IPS-15b (cell line): ENCODE results near the gene CERCAM.
"Not testable (repeated sequence)": the region's sequence is repeated elsewhere in the genome, so short reads cannot be mapped to it uniquely, and the experiment has no call there.

ENCODE experiments used
- H3K27me3 ChIP-seq: one replicate; pipeline ENCODE4 v1.6.1; 2013; ENCODE audit warnings: low read length; ENCODE audit not compliant: control insufficient read depth, insufficient read depth
- H3K36me3 ChIP-seq: one replicate; pipeline ENCODE4 v1.6.1; 2013; ENCODE audit warnings: low read length; ENCODE audit not compliant: control insufficient read depth, insufficient read depth
- H3K4me1 ChIP-seq: one replicate; pipeline ENCODE4 v1.6.1; 2013; ENCODE audit warnings: mild to moderate bottlenecking, low read length; ENCODE audit not compliant: control insufficient read depth, insufficient read depth
- H3K4me3 ChIP-seq: one replicate; pipeline ENCODE4 v1.5.1; 2013; ENCODE audit warnings: low read depth, low read length
- H3K9ac ChIP-seq: one replicate; pipeline ENCODE4 v1.6.1; 2013; ENCODE audit warnings: low read depth, mild to moderate bottlenecking, low read length
- H3K9me3 ChIP-seq: one replicate; pipeline ENCODE4 v1.6.1; 2013; ENCODE audit warnings: mild to moderate bottlenecking, low read length; ENCODE audit not compliant: control insufficient read depth, insufficient read depth

CERCAM gene

GRCh38 chr9:128442150-128442549 is 21.5 kb downstream of the CERCAM start:
- Histone ChIP-seq H3K9me3 (no peaks in the 10 kb centered on the region), H3K36me3 (no peaks in the 10 kb centered on the region), H3K4me1 (no peaks in the 10 kb centered on the region), H3K4me3 (no peak overlapping the region), H3K27me3 (peaks cover 2% of the 10 kb centered on the region), H3K9ac (no peak overlapping the region)

- not testable (repeated sequence) for H3K9ac ChIP-seq, H3K27me3 ChIP-seq, H3K4me3 ChIP-seq
Measured at GRCh38 chr9:128446505-128446904, 25.8 kb downstream of the CERCAM start.

GRCh38 chr9:128448746-128449145 is 28.1 kb downstream of the CERCAM start:
- Histone ChIP-seq H3K36me3 (no peaks in the 10 kb centered on the region), H3K9ac (no peak overlapping the region), H3K27me3 (peaks cover 6% of the 10 kb centered on the region), H3K4me3 (no peak overlapping the region), H3K4me1 (no peaks in the 10 kb centered on the region), H3K9me3 (no peaks in the 10 kb centered on the region)

More at GRCh38 chr9:128446505-128446904, 25.8 kb downstream of the CERCAM start:
- not testable (repeated sequence) for H3K9me3 ChIP-seq, H3K36me3 ChIP-seq, H3K4me1 ChIP-seq

GRCh38 chr9:128454991-128455390 is 34.3 kb downstream of the CERCAM start:
- peaks cover 30% of the 10 kb centered on the region for H3K27me3 ChIP-seq
- H3K4me1 ChIP-seq: no peaks in the 10 kb centered on the region
- no peak overlapping the region for H3K4me3 ChIP-seq

GRCh38 chr9:128455849-128456612 is 35.4 kb downstream of the CERCAM start, which contains the start of gene ODF2:
Gene ODF2 (plus strand): TSS chr9:128456006. CDS start chr9:128456092, 86 bp downstream.
- H3K4me3 ChIP-seq: peak within 1 kb of the TSS; percentile 69
- H3K4me1 ChIP-seq: no peaks in the 10 kb centered on the region
- H3K9ac ChIP-seq: no peak within 1 kb of the TSS
- H3K36me3 ChIP-seq: no peaks in the 10 kb centered on the region
- no peaks in the 10 kb centered on the region for H3K9me3 ChIP-seq
- peaks cover 40% of the 10 kb centered on the region for H3K27me3 ChIP-seq

More at GRCh38 chr9:128454991-128455390, 34.3 kb downstream of the CERCAM start:
- Histone ChIP-seq H3K9me3 (no peaks in the 10 kb centered on the region), H3K9ac (no peak overlapping the region), H3K36me3 (no peaks in the 10 kb centered on the region)

- H3K9ac ChIP-seq: no peak overlapping the region
Measured at GRCh38 chr9:128456613-128457061, 36.0 kb downstream of the CERCAM start.

GRCh38 chr9:128457207-128457606 is 36.5 kb downstream of the CERCAM start:
- peak overlapping the region; percentile 69 for H3K4me3 ChIP-seq
- H3K27me3 ChIP-seq: peaks cover 42% of the 10 kb centered on the region
- no peak overlapping the region for H3K9ac ChIP-seq

More at GRCh38 chr9:128456613-128457061, 36.0 kb downstream of the CERCAM start:
- Histone ChIP-seq H3K4me3 (peak overlapping the region; percentile 69), H3K4me1 (no peaks in the 10 kb centered on the region), H3K36me3 (no peaks in the 10 kb centered on the region), H3K9me3 (no peaks in the 10 kb centered on the region), H3K27me3 (peaks cover 42% of the 10 kb centered on the region)

GRCh38 chr9:128459011-128459410 is 38.4 kb downstream of the CERCAM start:
- Histone ChIP-seq H3K4me3 (no peak overlapping the region), H3K4me1 (no peaks in the 10 kb centered on the region), H3K27me3 (peaks cover 41% of the 10 kb centered on the region), H3K36me3 (no peaks in the 10 kb centered on the region), H3K9me3 (no peaks in the 10 kb centered on the region), H3K9ac (no peak overlapping the region)

More at GRCh38 chr9:128457207-128457606, 36.5 kb downstream of the CERCAM start:
- Histone ChIP-seq H3K4me1 (no peaks in the 10 kb centered on the region), H3K36me3 (no peaks in the 10 kb centered on the region), H3K9me3 (no peaks in the 10 kb centered on the region)

GRCh38 chr9:128469070-128469469 is 48.4 kb downstream of the CERCAM start:
- Histone ChIP-seq H3K36me3 (peaks cover 5% of the 10 kb centered on the region), H3K9me3 (no peaks in the 10 kb centered on the region), H3K9ac (no peak overlapping the region), H3K27me3 (no peaks in the 10 kb centered on the region), H3K4me1 (no peaks in the 10 kb centered on the region), H3K4me3 (no peak overlapping the region)

- Histone ChIP-seq H3K9ac (no peak overlapping the region), H3K4me3 (no peak overlapping the region), H3K36me3 (peaks cover 5% of the 10 kb centered on the region), H3K27me3 (no peaks in the 10 kb centered on the region), H3K9me3 (no peaks in the 10 kb centered on the region), H3K4me1 (no peaks in the 10 kb centered on the region)
Measured at GRCh38 chr9:128470560-128470959, 49.9 kb downstream of the CERCAM start.

- Histone ChIP-seq H3K27me3 (no peaks in the 10 kb centered on the region), H3K4me3 (no peak overlapping the region), H3K4me1 (no peaks in the 10 kb centered on the region), H3K9ac (no peak overlapping the region), H3K36me3 (peaks cover 7% of the 10 kb centered on the region), H3K9me3 (no peaks in the 10 kb centered on the region)
Measured at GRCh38 chr9:128473104-128473503, 52.4 kb downstream of the CERCAM start.

GRCh38 chr9:128475867-128476266 is 55.2 kb downstream of the CERCAM start:
- Histone ChIP-seq H3K36me3 (peaks cover 7% of the 10 kb centered on the region), H3K9me3 (no peaks in the 10 kb centered on the region), H3K4me1 (no peaks in the 10 kb centered on the region), H3K27me3 (no peaks in the 10 kb centered on the region), H3K9ac (no peak overlapping the region), H3K4me3 (no peak overlapping the region)
